Measurements from ENCODE around the gene ECM2.

- TF ChIP-seq CTCF (IDR thresholded peaks at IDR 0.05) (no peak), POLR2A (IDR thresholded peaks at IDR 0.05) (no peak)
Measured at GRCh38 chr9:92446536-92446935, 89.3 kb downstream of the ECM2 start.

Measured in Peyer's patch (tissue), 4 donors.